GM19455 (cell line): Measurements from ENCODE around the gene NBL1.
"Not testable (repeated sequence)": the region's sequence is repeated elsewhere in the genome, so short reads cannot be mapped to it uniquely, and the experiment has no call there.

ENCODE experiments used
- ATAC-seq: cut with Tn5 transposase; IDR thresholded peaks from one replicate; pipeline ENCODE4 v1.9.1; 2021; ENCODE audit not compliant: unreplicated experiment

NBL1 gene

GRCh38 chr1:19621274-19621950 lies 22.7 kb upstream of the NBL1 start:
- no peak for ATAC-seq

GRCh38 chr1:19622204-19622603 lies 21.9 kb upstream of the NBL1 start:
- ATAC-seq = no peak

DNA sequence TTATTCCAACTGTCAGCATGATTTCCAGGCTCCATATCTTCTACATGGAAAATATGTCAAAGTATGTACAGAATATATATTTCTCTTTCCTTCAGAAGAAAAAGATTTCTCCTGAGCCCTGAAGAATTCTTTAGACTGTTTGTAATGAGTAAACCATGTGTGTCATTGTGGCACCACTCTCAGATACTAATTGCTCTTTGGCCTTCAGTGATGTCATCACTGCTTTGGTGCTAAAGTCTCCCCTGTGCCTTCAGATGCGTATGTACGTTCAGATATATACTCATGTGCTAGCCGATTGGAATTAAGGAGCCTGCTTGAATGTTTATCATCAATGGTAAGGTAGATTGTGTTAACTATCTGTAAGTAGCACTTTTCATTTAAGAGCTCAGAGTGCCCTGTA lies 20.6 kb upstream of the NBL1 start:
- no peak for ATAC-seq

DNA sequence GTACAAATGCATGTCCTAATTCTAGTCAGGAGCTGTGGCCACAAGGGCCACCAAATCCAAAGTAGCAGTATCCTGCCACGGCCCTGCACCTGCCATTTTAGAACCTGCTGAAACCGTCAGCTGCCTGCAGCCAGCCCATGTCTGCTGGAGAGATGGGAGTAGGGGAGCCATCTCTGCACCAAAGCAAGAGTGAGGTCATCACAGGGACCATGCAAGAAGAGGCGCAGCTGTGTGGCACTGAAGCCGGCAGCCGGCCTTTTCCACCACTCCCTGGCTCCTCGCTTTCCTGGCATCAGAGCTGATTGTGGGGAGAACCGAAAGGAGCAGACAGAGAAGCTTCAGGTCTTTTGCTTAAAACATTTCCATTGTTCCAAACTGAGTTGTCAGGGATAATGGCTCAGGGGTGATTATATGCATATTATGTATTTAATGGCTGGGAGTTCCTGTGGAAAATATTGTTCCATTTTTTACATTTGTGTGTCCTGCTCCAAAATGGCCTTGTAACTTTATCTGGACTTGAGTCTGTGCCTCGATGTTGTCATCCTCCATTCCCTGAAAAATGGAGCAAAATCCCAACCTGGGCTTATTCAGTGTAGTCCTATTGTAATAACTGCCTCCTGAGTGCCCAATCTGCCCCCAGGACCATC lies 18.7 kb upstream of the NBL1 start:
- no peak for ATAC-seq

DNA sequence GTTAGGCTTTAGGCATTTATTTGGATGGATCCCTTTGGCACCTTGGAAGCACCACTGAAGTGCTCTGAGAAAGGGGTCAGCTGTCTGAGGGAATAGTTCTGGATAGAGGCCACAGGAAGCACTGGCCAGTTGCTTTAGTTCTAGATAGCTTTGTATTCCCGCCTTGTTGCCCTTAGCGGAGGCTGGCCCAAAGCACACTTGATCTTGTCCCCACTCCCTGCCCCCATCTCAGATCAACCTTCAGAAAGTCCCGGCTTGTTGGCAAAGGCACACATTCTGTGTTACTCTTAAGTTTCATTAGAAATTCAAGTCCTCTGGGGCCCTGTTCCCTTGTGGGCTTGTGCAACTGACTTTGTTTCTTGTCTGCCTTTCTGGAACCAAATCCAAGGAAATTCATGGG lies 15.2 kb upstream of the NBL1 start:
- no peak for ATAC-seq

DNA sequence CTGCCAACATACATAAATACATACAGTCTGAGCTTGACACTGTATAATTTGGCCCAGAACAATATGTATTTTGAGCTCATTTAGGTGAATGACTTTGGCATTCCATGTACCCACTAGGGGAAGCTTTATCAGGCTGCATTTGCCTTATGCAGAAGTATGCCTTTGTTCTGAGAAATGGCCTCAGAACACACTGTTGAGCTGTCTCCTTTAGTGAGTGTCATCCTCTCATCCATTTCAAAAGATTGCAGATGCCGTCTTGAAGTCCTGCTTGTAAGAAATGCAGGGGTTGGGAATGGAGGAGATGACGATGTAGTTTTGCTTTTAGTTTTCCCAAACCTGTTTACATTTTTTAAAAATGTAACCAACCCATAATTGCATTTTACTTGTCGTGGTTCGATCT lies 14.8 kb upstream of the NBL1 start:
- ATAC-seq = no peak

DNA sequence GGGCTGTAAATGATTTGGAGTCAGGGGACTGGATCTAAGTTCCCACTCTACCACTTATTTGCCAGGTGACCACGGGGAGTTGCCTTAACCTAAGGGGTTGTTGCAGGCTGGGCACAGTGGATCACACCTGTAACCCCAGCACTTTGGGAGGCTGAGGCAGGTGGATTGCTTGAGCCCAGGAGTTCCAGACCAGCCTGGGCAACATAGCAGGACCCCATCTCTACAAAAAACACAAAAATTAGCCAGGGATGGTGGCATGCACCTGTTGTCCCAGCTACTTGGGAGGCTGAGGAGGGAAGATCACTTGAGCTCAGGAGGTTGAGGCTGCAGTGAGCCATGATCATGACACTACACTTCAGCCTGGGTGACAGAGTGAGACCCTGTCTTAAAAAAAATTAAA lies 13.9 kb upstream of the NBL1 start:
- not testable (repeated sequence) for ATAC-seq

DNA sequence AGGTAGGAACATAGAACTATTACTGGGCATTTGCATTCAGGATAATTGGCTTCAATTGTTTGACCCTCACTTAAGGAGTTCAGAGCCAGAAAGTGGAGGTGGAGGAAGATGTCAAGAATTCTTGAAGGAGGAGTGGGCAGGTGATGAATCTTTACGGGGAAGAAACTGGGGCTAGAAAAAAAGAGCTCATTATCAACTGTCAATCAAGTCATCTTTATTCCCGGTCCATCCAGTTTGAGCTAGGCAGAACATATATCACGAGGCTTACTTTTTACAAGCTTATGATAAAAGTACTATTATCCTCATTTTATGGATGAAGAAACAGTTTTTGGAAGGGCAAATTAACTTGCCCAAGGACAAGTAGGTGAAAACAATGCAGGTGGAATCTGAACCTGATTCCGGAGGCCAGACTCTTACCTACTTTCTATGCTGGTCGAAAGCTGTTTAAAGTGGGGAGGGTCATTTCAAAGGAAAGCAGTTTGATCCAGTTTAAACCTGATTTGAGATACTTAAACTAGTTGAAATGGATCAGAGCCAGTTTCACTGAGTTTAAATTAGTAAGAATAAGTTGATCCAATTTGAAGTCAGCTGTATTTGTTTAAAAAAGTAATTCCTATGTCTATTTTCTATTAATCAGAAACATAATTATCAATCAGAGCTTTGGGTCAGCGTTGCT lies 13.3 kb upstream of the NBL1 start:
- ATAC-seq = no peak

GRCh38 chr1:19632211-19632610 lies 11.9 kb upstream of the NBL1 start:
- ATAC-seq = no peak

DNA sequence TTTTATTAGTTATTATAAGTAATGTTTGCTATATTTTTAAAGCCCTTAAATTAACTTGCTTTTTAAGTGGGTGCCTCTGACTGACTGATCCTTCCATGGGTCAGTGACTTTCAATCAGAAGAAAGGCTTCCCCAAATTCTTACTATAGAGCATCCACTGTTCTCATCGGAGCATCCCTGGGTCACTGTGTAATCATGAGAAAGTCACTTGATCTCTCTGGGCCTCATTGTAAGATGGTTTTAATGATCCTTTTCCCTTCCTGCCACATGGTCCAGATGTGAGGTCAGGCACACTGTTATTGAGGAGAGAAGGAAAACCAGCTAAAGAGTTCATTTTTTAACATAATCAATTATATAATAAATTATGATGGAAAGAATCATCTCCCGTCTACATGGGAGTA lies 11.0 kb upstream of the NBL1 start:
- ATAC-seq = no peak

DNA sequence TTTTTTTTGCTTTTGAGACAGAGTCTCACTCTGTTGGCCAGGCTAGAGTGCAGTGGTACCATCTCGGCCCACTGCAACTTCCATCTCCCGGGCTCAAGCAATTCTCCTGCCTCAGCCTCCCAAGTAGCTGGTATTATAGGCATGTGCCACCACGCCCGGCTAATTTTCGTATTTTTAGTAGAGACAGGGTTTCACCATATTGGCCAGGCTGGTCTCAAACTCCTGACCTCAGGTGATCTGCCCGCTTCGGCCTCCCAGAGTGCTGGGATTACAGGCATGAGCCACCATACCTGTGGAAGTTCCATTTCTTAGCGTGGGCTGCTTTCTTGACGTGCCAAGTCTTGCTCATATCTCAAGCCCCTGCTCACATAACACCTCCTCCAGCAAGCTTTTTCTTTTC lies 9.0 kb upstream of the NBL1 start:
- ATAC-seq = not testable (repeated sequence)

- ATAC-seq = no peak
Measured at GRCh38 chr1:19635646-19636045, 8.5 kb upstream of the NBL1 start.

GRCh38 chr1:19636065-19636464 lies 8.0 kb upstream of the NBL1 start:
- ATAC-seq = no peak

GRCh38 chr1:19636749-19637148 lies 7.4 kb upstream of the NBL1 start:
- ATAC-seq = not testable (repeated sequence)

- ATAC-seq = no peak
Measured at GRCh38 chr1:19637606-19638005, 6.5 kb upstream of the NBL1 start.

- ATAC-seq = not testable (repeated sequence)
Measured at GRCh38 chr1:19639228-19639627, 4.9 kb upstream of the NBL1 start.

GRCh38 chr1:19639999-19640362 lies 4.1 kb upstream of the NBL1 start:
- ATAC-seq = no peak

- no peak for ATAC-seq
Measured at GRCh38 chr1:19640363-19641316, 3.5 kb upstream of the NBL1 start.

- no peak for ATAC-seq
Measured at GRCh38 chr1:19643121-19643520, 990 bp upstream of the NBL1 start.

DNA sequence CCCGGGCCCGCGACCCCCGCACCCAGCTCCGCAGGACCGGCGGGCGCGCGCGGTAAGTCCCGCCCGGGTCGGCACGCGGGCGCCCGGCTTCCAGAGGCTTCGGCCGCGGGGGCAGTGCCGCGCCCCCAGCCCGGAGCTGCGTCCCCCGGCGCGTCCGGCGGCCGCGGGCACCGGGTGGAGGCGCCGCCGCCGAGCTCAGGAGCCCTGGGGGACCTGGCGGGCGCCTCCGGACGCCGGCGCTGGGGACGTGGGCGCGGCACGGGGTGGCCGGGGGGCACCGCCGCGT lies 227 bp downstream of the NBL1 start:
- ATAC-seq = no peak

DNA sequence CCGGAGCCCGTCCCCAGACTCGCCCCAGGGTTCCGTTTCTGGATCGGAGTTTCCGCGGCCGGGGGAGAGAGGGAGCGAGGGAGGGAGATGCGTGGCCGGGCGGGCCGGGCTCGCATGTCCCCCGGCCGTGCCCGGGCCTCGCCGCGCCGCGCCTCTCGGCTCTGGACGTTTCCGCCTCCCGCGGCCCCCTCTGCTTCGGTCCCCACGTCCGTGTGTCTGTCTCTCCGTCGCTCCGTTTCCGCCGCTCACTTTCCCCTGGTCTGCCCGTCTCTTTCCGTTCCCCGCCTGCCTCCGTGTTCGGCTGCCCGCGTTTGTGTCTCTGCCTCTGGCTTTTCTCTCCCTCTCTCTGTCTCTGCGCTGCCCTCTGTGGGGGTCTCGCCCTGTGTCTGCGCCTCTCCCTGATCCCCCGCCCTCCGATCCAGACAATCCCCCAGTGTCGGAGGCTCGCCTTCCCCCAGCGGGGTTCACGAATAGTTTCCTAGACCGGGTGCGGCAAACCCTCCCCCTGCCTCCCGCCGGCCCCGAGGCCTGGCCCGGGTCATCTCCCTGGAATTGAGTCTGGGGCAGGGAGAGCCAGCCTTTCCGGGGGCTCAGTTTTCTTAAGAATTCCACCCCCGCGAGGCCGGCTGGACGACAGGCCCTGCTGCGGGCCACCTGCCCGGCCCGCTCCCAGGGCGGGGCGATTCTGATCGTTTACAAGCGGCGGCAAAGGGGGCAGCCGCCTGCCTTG lies 735 bp downstream of the NBL1 start:
- no peak for ATAC-seq
